Activated CD4-positive, alpha-beta T cell treated with anti-CD3 and anti-CD28 coated beads, Interleukin-2, amount 50 U/mL, for 16 hours (primary cell): ENCODE data around the gene MSMP.

Source experiments
- DNase-seq: peaks from one replicate; pipeline ENCODE4 v3.0.0-alpha.2; 2020

Gene MSMP

GRCh38 chr9:35771075-35771433 is 17.0 kb upstream of the MSMP start:
- no peak for DNase-seq

DNA sequence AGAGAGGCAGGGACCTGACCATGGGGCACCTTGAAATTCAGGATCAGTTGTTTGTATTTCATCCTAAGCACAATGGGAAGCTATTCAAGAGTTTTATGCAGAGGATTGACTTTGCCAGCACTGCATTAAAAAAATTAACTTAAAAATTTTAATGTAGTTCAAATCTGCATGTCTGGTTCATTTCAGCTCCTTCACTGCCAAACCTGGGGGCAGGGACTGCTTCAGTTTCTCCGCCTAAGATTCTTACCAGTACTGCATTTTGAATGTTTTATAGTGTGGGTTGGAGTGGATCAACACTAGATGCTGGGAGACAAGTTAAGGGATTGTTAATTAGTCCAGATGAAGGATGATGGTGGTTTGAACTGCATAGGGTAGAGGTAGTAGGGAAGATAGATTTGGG is 15.7 kb upstream of the MSMP start:
- no peak for DNase-seq

DNA sequence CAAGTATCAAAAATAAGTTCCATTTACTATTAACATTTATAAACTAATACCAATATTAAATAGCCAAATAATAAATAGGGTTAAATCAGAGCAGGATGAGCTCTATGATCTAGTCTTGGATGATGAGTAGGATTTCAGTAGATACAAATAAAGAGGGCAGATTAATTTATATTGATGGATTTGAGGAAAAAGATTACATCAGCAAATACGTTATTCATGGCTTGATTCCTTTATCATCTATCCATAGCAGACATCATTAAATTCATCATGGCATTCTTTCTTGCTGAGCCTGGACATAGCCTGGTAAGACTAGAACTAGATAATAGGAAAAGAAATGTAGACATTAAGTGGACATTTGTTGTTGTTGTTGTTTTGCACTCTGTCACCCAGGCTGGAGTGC is 13.4 kb upstream of the MSMP start:
- DNase-seq: no peak

- DNase-seq: no peak
These were observed 12.9 kb upstream of the MSMP start for GRCh38 chr9:35766997-35767396.

GRCh38 chr9:35763803-35764202 is 9.7 kb upstream of the MSMP start:
- DNase-seq: no peak

DNA sequence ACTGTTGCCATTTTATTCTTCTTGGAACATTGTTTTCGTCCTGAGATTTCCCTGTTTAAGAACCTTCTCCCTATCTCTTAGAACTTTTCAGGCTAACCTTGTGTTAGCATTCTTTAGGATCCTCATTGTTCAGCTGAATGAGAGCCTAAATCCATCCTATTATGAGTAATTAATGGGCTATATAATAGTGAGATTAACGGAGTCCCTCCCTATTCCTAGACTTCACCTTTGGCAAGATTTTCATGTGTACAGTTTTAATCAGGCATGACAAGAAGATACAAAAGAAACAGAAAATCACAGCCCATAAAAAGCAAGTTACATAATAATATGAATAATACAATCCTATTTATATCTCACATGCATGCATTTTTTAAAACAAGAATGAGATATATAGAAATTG is 9.1 kb upstream of the MSMP start:
- no peak for DNase-seq

DNA sequence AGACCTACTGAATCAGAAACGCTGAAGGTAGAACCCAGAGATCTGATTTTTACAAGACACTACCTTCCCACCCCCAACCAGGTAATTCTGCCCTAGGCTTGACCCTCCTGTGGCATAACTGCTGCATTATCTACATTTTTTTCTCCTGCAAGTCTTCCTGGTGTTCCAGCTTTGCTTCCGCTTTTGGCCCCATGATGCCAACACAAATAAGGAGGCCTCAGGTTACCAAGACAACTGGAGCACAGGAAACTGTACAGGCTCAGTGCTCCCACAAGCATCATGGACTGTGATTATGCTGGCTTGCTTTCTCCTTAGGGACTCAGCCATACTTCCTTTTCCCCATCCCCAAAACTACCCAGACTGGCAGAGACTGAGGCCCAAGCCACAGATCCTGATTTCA is 6.6 kb upstream of the MSMP start:
- DNase-seq: no peak

DNA sequence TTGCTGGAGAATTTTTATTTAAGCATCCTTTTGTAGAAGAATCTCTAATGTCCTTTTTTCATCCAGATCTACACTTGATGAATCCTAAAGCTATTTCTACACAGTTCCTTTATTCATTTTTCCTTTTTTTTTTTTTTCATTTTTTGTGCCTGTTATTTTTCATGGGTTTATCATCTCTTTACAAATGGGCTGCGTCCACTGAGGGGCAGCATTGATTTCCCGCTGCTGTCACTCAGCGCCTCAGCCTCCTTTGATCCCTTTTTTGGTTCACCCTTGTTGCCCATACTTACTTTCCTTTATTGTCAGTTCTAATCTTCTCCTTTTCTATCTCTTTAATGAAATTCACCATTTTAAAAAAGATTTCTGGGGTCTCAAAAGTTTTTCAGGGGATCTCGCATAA is 5.7 kb upstream of the MSMP start:
- no peak for DNase-seq

DNA sequence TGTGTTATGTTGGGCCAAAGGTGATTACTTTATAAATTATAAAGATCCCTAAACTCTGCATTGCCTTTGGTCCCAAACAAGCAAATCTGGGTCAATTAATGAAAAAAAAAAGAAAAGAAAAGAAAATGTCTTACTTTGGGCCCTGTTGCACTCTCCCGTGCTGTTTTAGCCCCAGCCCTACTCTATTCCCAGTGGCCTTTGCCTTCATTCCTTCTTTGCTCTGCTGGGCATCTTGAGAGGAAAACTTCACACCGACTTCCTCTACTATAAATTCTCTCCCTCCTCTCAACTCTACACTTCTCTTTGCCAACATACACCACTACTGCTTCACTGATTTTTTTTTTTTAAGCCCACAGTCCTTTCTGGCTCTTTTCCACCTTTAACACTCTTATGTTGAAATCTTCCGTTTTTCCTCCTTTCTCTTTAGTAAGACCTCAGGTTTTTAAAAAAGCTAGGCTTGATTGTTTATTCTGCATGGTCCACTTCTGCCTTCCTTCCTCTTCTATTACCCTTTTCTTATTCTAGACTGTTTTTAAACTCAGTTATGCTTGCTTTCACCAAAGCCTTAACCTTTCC is 4.5 kb upstream of the MSMP start:
- no peak for DNase-seq

- DNase-seq: no peak
These were observed 3.8 kb upstream of the MSMP start for GRCh38 chr9:35757892-35758275.

DNA sequence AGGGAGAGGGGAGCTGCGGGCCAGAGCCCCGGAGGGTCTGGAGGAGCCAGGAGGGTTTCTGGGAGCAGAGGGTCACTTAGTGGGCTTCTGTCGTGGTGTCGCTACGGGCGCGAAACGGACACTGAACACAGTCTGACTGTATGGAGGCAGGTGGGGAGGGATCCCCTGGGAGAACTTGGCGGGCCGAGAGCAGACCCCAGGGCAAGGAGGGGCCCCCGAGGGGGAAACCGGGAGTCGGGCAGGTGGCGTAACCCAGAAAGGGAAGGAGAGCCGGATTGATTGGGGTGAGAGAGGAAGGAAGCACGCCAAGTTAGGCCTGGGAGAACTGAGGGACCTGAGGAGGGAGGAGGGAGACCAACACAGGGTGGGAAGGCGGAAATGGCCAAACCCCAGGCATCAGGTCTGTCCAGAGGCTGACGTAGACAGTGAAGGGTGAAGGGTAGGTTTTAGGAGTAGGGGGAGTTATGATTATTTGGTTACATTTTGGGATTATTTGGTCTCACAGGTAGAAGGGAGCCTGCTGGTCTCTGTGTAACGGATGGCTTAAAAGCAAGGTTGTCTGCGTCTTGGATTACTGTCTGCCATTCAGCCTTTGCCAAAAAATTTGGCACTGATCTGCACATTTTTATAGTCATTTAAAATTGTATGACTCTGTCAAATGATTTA is 3.3 kb upstream of the MSMP start:
- peak; percentile 47 for DNase-seq

- DNase-seq: peak; percentile 82
These were observed 2.5 kb upstream of the MSMP start for GRCh38 chr9:35756275-35757225.

GRCh38 chr9:35755071-35755470 is 995 bp upstream of the MSMP start:
- DNase-seq: no peak

DNA sequence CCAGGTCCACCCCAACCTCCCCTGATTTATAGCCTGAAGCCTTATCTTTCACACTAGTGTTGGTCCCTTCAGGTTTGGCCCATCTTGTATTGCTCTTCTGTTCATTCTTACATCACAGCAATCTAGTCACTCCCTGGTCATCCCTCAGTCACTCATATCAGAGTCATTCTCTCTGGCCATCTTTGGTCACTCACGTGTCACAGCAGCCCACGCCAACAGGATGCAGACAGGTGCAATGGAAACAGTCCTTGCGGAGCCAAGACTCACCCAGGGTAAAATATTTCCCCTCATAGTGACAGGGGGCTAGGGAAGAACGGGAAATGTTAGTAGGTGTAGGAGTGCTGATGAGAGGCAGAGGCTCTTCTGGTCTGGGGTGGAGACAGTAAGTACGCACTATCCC is 610 bp downstream of the MSMP start:
- no peak for DNase-seq

DNA sequence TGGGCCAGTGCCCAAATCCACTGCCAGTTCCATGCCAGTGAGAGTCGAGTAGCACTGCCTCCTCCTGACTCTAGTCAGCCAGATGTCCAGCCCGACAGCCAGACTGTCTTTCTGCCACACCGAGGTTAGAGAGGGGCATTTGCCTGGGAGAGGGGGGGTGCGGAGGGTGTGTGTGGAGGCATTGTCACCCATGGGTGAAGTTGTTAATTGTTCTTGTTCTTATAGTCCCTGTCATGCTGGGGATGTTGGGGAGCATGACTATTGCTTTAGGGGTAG is 3.9 kb downstream of the MSMP start:
- no peak for DNase-seq

DNA sequence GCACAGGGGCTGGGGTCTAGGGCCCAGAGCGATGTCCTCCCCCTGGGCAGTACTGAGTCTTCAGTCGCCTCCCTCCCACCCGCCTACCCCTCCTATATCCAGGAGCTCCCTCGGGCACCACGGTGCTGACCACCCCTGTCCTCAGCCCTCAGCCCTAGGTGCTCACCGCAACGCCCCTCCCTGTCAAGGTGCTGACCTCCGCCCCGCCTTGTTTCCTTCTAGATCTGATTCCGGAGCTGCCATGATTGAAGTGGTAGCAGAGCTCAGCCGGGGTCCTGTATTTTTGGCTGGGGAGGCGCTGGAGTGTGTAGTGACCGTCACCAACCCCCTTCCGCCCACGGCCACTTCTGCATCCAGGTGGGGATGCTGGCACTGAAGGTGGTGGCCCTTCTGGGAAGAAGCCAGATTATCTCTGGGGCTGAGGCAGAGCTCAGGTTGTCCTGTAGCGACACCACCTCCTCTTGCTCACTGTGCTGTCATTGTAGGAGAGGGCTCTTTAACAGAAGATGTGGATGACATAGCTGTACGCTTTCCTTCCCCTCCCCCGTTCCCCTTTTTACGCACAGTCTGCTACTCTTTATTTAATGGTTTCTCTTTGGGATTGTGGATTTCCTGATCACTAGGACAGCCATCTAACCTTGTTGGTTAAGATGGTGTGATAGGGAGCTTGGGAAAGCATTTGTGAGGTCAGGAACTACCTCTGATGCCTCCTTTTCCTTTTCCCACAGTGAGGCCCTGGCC is 4.4 kb downstream of the MSMP start:
- DNase-seq: peak; percentile 45

- peak; percentile 76 for DNase-seq
These were observed 5.1 kb downstream of the MSMP start, which contains the start of the genes GBA2 and RGP1 for GRCh38 chr9:35748858-35749514. Gene GBA2 (minus strand): TSS chr9:35749228. CDS start chr9:35748704, 524 bp downstream. Gene RGP1 (plus strand): TSS chr9:35749287. CDS start chr9:35749756, 469 bp downstream.

DNA sequence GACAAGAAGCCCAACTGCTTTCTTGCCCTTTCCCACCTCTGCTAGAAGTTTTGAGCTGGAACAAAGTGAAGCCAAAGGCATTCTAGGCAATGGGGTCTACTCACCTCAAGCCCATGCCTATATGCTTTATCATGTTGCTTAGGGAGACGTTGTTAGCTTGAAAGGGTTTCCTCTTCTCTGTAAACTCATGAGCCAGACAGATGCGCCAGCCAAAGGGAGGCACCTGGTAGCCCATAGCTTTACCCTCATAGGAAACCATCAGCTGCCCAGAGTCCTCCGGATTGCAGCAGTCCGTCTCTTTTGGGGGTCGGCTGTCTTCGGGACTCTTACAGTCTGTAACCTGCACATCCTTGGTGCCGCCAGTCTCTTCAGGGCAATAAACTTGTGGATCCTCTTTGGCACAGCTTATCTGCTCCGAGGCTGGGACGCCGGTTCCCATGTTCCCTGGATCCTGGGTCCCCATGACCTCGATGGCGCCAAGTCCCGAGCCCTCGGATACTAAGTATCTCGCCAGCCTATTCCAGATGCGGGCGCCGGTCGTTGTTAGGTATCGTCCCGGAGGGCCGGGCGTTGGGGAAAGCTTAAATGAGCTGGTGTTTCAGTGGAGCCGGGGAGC is 5.7 kb downstream of the MSMP start:
- DNase-seq: no peak

GRCh38 chr9:35746583-35746982 is 7.5 kb downstream of the MSMP start:
- no peak for DNase-seq

DNA sequence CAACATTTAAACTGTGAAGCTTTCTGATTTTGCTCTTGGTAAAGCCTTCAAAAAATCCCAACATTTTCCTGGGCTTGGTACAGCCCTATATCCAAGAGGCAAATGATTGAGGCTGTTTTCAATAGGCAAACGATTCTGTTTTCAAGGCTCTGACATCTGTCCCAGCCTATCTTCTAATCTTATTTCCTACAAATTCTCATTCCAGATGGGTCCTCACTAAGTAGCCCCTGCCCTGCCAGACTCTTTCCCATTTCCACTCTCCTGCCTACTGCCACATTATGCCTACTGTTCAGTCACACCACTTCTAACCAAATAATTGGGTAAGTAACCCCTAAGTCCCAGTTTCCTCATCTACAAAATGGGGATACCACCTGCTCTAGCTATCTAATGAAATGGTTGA is 8.5 kb downstream of the MSMP start:
- DNase-seq: no peak

DNA sequence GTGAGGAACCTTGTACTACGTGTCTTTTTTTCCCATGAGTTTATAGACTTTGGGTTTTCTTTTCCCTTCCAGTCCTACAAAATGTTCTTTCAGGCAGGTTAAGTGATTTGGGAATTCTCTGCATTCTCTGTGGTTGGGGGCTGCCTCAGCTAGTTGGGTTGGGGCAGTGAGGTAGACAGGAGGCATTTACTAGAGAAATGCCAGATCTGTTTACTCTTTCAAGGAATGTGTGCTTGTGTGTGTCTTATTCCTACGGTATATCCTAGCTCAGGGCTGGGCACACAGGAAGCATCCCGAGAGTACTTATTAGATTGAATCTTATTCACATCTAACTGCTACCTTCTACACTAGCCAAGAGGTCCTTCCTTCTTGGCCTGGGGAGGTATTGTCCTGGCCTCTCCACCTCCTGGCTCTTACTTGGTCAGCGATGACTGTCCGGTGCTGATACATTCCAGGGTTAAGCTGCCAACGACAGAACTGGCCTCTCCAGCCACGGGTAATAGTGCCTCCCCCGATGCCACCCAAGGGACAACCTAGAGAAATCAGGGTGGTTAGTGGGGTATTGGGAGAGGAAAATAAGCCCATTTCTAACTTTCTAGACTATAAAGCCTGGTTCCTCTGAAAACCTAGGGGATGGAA is 10.1 kb downstream of the MSMP start:
- DNase-seq: no peak

GRCh38 chr9:35743452-35743851 is 10.6 kb downstream of the MSMP start:
- DNase-seq: no peak
